ENCODE data around the gene AIF1L.

AIF1L gene

DNA sequence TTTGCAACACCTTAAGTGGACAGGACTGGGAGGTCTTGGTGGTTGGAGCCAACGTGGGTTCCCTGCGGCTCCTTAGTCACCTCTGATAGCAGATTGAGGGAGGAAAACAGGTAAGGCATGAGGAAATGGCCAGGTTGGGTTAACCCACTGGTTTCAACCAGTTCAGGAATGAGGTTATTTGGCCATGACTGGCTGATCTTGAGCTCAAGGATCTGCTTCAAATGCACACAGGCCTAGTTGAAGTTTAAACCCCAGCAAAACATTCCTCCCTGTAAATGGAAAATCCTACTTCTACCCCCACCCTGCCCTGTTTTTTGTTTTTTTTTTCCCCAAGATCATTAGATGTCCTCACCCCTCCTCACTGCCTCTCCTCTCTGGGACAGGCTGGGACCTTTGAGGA is 25.8 kb downstream of the AIF1L start:
- H3K36me3 ChIP-seq (ENCODE audit: control insufficient read depth, insufficient read depth, low read length): no peaks in the 10 kb centered on the region
- DNase-seq (ENCODE audit: extremely low read depth, insufficient read length): no peak
- no peak overlapping the region for H3K4me3 ChIP-seq (replicated peaks; ENCODE audit: low read depth, low read length)
- TF ChIP-seq, protein P1, sequence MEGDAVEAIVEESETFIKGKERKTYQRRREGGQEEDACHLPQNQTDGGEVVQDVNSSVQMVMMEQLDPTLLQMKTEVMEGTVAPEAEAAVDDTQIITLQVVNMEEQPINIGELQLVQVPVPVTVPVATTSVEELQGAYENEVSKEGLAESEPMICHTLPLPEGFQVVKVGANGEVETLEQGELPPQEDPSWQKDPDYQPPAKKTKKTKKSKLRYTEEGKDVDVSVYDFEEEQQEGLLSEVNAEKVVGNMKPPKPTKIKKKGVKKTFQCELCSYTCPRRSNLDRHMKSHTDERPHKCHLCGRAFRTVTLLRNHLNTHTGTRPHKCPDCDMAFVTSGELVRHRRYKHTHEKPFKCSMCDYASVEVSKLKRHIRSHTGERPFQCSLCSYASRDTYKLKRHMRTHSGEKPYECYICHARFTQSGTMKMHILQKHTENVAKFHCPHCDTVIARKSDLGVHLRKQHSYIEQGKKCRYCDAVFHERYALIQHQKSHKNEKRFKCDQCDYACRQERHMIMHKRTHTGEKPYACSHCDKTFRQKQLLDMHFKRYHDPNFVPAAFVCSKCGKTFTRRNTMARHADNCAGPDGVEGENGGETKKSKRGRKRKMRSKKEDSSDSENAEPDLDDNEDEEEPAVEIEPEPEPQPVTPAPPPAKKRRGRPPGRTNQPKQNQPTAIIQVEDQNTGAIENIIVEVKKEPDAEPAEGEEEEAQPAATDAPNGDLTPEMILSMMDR (IDR thresholded peaks at IDR 0.05; ENCODE audit: insufficient read depth, low read length, poor library complexity, severe bottlenecking): no peak
- peaks cover 3% of the 10 kb centered on the region for H3K27me3 ChIP-seq (replicated peaks; ENCODE audit: control insufficient read depth, insufficient read depth, low read length)

DNA sequence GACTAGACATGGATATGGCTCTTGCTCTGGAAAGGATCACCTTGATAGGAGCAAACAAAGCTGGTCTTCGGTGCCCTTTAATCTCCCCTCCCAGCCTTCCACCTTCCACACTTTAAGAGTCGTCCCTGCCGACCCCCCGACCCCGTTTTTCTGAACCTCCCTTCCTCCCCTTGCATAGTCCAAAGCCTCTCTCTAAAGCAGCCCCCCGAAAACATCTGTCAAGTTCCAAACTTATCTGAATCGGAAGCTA is 28.6 kb downstream of the AIF1L start:
- peak overlapping the region; percentile 99 for H3K4me3 ChIP-seq (replicated peaks; ENCODE audit: low read depth, low read length)
- no peak for DNase-seq (ENCODE audit: extremely low read depth, insufficient read length)
- TF ChIP-seq, protein P1 (IDR thresholded peaks at IDR 0.05; ENCODE audit: insufficient read depth, low read length, poor library complexity, severe bottlenecking): no peak
- H3K27me3 ChIP-seq (replicated peaks; ENCODE audit: control insufficient read depth, insufficient read depth, low read length): no peaks in the 10 kb centered on the region; the same call in none of the 2 replicates
- peaks cover 6% of the 10 kb centered on the region for H3K36me3 ChIP-seq (ENCODE audit: control insufficient read depth, insufficient read depth, low read length)

DNA sequence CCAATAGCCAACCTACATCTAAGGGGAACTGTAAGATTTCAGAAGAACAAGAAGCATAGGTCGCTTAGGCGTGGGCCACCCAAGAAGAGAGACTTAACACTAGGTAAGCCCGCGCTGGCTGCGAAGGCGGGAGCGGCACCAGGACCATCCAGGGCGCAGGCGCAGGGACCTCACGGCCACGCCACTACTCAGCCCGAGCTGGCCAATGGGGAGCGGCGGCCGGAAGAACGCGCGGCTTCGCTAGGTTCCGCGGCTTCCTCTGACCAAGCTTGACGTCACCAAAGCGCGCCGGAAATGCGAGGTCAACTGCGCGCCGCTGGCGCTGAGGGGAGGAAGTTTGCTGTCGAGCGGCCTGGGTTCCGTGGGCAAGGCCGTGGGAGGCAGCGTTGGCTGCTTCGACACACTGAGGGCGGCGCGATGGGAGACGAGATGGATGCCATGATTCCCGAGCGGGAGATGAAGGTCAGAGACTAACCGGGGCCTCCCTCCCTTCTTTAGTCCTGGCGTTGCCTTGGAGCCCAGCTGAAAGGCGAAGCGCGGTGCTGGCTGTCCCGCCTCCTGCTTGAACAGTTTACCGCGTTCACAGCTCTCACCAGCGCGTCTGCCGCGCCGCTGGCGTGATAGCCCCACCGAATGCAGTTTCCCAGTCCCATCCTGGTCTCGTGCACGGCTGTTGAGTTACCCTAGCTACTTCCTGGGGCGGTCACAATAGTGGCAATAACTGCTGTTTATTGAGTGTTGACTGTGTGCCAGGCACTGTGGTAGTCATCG is 29.1 kb downstream of the AIF1L start, which contains the start of gene NUP214:
NUP214 (plus strand) TSS at position 299 of the 771 bp plus-strand sequence; CDS start at position 418, 119 bp downstream.
- DNase-seq (ENCODE audit: extremely low read depth, insufficient read length): peak; percentile 98
- TF ChIP-seq, protein P1 (IDR thresholded peaks at IDR 0.05; ENCODE audit: insufficient read depth, low read length, poor library complexity, severe bottlenecking): no peak
- H3K4me3 ChIP-seq (replicated peaks; ENCODE audit: low read depth, low read length): peak within 1 kb of the TSS; percentile 99
- no peaks in the 10 kb centered on the region; the same call in 1 of the 2 replicates for H3K27me3 ChIP-seq (replicated peaks; ENCODE audit: control insufficient read depth, insufficient read depth, low read length)
- peaks cover 8% of the 10 kb centered on the region for H3K36me3 ChIP-seq (ENCODE audit: control insufficient read depth, insufficient read depth, low read length)

DNA sequence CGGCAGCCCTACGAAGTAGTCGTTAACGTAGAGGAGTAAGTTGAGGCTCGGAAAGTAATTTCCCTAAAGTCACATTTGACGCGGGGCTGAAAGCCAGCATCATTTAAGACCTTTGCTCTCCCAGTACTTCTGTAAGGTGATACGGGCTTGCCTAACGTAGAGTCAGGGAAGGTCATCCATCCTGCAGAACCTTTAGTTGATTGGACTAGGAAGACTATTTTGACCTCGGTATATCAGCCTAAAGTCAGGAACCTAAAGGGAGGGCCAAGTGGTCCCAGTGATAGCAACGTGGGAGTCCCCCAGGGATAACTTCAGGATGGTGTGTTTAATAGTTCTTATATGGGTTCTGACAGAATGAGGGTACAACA is 29.7 kb downstream of the AIF1L start:
- TF ChIP-seq, protein P1 (IDR thresholded peaks at IDR 0.05; ENCODE audit: insufficient read depth, low read length, poor library complexity, severe bottlenecking): no peak
- H3K4me3 ChIP-seq (replicated peaks; ENCODE audit: low read depth, low read length): peak overlapping the region; percentile 99
- no peaks in the 10 kb centered on the region for H3K27me3 ChIP-seq (replicated peaks; ENCODE audit: control insufficient read depth, insufficient read depth, low read length)
- no peak for DNase-seq (ENCODE audit: extremely low read depth, insufficient read length)
- H3K36me3 ChIP-seq (ENCODE audit: control insufficient read depth, insufficient read depth, low read length): peaks cover 8% of the 10 kb centered on the region

DNA sequence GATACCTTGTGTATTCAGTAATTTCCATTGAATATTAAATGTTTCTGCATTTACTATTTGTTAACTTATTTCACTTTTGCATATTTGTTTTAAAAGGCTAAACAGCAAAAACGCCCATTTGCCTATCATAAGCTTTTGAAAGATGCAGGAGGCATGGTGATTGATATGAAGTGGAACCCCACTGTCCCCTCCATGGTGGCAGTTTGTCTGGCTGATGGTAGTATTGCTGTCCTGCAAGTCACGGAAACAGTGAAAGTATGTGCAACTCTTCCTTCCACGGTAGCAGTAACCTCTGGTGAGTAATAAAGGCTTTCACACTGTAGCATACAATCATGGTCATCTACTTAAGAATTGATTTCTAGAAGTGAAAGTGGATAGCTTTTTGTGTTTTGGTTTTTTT is 32.9 kb downstream of the AIF1L start:
- peaks cover 12% of the 10 kb centered on the region for H3K36me3 ChIP-seq (ENCODE audit: control insufficient read depth, insufficient read depth, low read length)
- TF ChIP-seq, protein P1 (IDR thresholded peaks at IDR 0.05; ENCODE audit: insufficient read depth, low read length, poor library complexity, severe bottlenecking): no peak
- no peak for DNase-seq (ENCODE audit: extremely low read depth, insufficient read length)
- no peaks in the 10 kb centered on the region for H3K27me3 ChIP-seq (replicated peaks; ENCODE audit: control insufficient read depth, insufficient read depth, low read length)
- H3K4me3 ChIP-seq (replicated peaks; ENCODE audit: low read depth, low read length): no peak overlapping the region

DNA sequence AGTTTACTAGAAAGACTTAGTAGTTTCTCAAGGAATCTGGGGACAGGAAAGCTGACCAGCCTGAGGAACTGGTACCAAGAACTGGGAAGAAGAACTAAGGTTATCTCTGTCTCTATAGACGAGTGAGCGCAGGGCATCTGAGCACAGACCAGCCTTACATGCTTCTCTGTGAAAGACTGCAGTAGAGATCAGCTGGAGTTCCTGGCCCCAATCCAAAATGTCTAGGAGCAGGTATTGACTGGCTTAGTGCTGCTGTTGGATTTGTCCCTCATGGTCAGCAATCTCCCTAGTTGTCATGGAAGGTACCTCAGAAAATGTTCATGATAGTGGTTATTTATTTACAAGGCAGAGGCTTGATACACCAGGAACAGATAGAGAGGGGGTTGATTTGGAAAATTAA is 42.3 kb downstream of the AIF1L start:
- DNase-seq (ENCODE audit: extremely low read depth, insufficient read length): no peak
- H3K4me3 ChIP-seq (replicated peaks; ENCODE audit: low read depth, low read length): no peak overlapping the region
- no peaks in the 10 kb centered on the region for H3K27me3 ChIP-seq (replicated peaks; ENCODE audit: control insufficient read depth, insufficient read depth, low read length)
- TF ChIP-seq, protein P1 (IDR thresholded peaks at IDR 0.05; ENCODE audit: insufficient read depth, low read length, poor library complexity, severe bottlenecking): no peak
- H3K36me3 ChIP-seq (ENCODE audit: control insufficient read depth, insufficient read depth, low read length): peaks cover 20% of the 10 kb centered on the region
